Muscle of back (tissue), 10 donors: ENCODE data around the gene MRC1. TPM values are rescaled to one million over a fixed set of nuclear protein-coding genes. Genes with fewer than 3 reads are reported as not detected.

Experiments
- polyA plus RNA-seq, 10 donors: library from polyadenylated mRNA; unstranded; fragments of 120-200 nt; gene quantifications; one replicate each; pipeline ENCODE4 v1.2.1, GENCODE V29; 2013; ENCODE audit not compliant: insufficient read length in 10 of 10

Gene MRC1
- polyA plus RNA-seq, 10 donors, result 12.9 to 18.7 (median 15.9) TPM

Other genes with a start within 250 kb of the MRC1 start
- gene HACD1, start 192.0 kb upstream of the MRC1 start, polyA plus RNA-seq, result 100 to 1,000 TPM in 9 of 10 donors, 10 to 100 TPM in 1; 74.2 to 194 (median 132) TPM
- 10 to 100 TPM; 20.6 to 33.0 (median 23.4) TPM for gene STAM, start 165.2 kb upstream of the MRC1 start, polyA plus RNA-seq
- under 1 TPM; 0.21 to 0.69 (median 0.47) TPM for gene TMEM236, start 57.1 kb upstream of the MRC1 start, polyA plus RNA-seq
- not detected for gene SLC39A12, start 142.6 kb downstream of the MRC1 start, polyA plus RNA-seq